ENCODE results near the gene C6orf47. TPM values are rescaled to one million over a fixed set of nuclear protein-coding genes. Genes with fewer than 3 reads are reported as not detected.

The C6orf47 gene
- polyA plus RNA-seq, 1 donor from 2014 or later = 17.2 TPM

DNA sequence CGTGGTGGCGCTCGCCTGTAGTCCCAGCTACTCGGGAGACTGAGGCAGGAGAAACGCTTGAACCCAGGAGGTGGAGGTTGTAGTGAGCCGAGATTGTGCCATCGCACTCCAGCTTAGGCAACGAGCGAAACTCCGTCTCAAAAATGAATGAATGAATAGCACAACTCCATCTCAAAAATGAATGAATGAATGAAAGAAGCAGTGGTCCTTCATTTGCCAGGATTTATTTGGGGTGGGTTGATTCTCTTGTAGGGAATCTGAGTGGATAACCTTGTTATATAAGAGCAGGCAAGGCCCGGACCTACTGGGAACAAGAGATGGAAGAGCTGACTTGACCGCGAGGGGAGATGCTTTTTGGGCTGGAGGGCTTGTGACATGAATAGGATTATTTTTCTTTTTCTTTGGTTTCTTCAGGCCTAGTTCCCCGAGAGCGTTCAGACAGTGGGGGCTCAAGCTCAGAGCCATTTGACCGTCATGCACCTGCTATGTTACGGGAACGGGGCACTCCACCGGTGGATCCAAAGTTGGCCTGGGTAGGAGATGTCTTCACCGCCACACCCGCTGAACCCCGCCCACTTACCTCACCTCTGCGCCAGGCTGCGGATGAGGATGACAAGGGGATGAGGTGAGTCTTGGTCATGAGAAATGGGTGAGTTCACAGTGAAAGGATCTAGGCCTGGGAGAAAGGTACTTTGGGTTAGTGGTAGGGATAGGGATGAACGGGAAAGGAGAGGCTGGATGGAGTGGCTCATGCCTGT, 30.2 kb downstream of the C6orf47 start:
- Histone ChIP-seq H4K20me1 (ENCODE audit: insufficient read depth) (no peaks in the 10 kb centered on the region), H2AFZ (ENCODE audit: low read depth, low read length) (no peak overlapping the region), H3K9ac (ENCODE audit: low read length) (no peak overlapping the region), H3K4me3 (ENCODE audit: low read length) (no peak overlapping the region), H3K36me3 (ENCODE audit: insufficient read depth, low read length) (peaks cover 5% of the 10 kb centered on the region), H3K27ac (ENCODE audit: low read length) (no peak overlapping the region), H3K9me3 (ENCODE audit: low read length) (no peaks in the 10 kb centered on the region), H3K9me2 (ENCODE audit: insufficient read depth, low read length) (no peaks in the 10 kb centered on the region), H3K79me2 (replicated peaks; ENCODE audit: insufficient read depth, low read length) (peaks cover 15% of the 10 kb centered on the region), H3K4me2 (ENCODE audit: low read length) (no peak overlapping the region), H3K27me3 (ENCODE audit: insufficient read depth, low read depth, low read length) (no peaks in the 10 kb centered on the region), H3F3A (ENCODE audit: insufficient read depth, low read length, poor library complexity, severe bottlenecking) (no peaks in the 10 kb centered on the region)
- TF ChIP-seq, protein P1, sequence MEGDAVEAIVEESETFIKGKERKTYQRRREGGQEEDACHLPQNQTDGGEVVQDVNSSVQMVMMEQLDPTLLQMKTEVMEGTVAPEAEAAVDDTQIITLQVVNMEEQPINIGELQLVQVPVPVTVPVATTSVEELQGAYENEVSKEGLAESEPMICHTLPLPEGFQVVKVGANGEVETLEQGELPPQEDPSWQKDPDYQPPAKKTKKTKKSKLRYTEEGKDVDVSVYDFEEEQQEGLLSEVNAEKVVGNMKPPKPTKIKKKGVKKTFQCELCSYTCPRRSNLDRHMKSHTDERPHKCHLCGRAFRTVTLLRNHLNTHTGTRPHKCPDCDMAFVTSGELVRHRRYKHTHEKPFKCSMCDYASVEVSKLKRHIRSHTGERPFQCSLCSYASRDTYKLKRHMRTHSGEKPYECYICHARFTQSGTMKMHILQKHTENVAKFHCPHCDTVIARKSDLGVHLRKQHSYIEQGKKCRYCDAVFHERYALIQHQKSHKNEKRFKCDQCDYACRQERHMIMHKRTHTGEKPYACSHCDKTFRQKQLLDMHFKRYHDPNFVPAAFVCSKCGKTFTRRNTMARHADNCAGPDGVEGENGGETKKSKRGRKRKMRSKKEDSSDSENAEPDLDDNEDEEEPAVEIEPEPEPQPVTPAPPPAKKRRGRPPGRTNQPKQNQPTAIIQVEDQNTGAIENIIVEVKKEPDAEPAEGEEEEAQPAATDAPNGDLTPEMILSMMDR (IDR thresholded peaks at IDR 0.05; ENCODE audit: poor library complexity, severe bottlenecking) = no peak
- TF ChIP-seq SMC3 (conservative IDR thresholded peaks at IDR 0.05; ENCODE audit: poor library complexity) (no peak), TAF1 (IDR thresholded peaks at IDR 0.05; ENCODE audit: low read depth) (no peak), EP300 (conservative IDR thresholded peaks at IDR 0.05; ENCODE audit: poor library complexity, severe bottlenecking) (no peak), MXI1 (conservative IDR thresholded peaks at IDR 0.05; ENCODE audit: poor library complexity, severe bottlenecking) (no peak), RAD21 (conservative IDR thresholded peaks at IDR 0.05) (no peak), EZH2 (IDR thresholded peaks at IDR 0.05; ENCODE audit: borderline replicate concordance, insufficient read depth, low read length, poor library complexity, severe bottlenecking) (no peak)
- TF ChIP-seq, protein P2, sequence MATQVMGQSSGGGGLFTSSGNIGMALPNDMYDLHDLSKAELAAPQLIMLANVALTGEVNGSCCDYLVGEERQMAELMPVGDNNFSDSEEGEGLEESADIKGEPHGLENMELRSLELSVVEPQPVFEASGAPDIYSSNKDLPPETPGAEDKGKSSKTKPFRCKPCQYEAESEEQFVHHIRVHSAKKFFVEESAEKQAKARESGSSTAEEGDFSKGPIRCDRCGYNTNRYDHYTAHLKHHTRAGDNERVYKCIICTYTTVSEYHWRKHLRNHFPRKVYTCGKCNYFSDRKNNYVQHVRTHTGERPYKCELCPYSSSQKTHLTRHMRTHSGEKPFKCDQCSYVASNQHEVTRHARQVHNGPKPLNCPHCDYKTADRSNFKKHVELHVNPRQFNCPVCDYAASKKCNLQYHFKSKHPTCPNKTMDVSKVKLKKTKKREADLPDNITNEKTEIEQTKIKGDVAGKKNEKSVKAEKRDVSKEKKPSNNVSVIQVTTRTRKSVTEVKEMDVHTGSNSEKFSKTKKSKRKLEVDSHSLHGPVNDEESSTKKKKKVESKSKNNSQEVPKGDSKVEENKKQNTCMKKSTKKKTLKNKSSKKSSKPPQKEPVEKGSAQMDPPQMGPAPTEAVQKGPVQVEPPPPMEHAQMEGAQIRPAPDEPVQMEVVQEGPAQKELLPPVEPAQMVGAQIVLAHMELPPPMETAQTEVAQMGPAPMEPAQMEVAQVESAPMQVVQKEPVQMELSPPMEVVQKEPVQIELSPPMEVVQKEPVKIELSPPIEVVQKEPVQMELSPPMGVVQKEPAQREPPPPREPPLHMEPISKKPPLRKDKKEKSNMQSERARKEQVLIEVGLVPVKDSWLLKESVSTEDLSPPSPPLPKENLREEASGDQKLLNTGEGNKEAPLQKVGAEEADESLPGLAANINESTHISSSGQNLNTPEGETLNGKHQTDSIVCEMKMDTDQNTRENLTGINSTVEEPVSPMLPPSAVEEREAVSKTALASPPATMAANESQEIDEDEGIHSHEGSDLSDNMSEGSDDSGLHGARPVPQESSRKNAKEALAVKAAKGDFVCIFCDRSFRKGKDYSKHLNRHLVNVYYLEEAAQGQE (IDR thresholded peaks at IDR 0.05; ENCODE audit: borderline replicate concordance) = no peak

DNA sequence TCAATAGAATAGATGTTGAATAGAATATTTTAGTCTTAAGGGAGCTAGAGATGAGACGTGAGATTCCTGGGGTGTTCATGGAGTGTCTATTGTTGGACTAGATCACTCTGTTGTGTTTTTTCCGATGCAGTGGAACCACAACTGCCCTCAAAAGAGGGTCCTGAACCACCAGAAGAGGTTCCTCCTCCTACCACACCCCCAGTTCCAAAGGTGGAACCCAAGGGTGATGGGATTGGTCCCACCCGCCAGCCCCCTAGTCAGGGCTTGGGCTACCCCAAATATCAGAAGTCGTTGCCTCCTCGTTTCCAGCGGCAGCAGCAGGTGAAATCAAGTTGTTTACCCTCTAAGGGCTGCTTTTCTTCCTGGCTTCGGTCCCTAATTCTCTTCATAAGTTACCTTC, 31.6 kb downstream of the C6orf47 start:
- Histone ChIP-seq H4K20me1 (ENCODE audit: insufficient read depth) (no peaks in the 10 kb centered on the region), H3K79me2 (replicated peaks; ENCODE audit: insufficient read depth, low read length) (peaks cover 19% of the 10 kb centered on the region), H3K27me3 (ENCODE audit: insufficient read depth, low read depth, low read length) (no peaks in the 10 kb centered on the region), H3K9me2 (ENCODE audit: insufficient read depth, low read length) (no peaks in the 10 kb centered on the region), H3K9me3 (ENCODE audit: low read length) (no peaks in the 10 kb centered on the region), H3K36me3 (ENCODE audit: insufficient read depth, low read length) (peaks cover 5% of the 10 kb centered on the region), H3K9ac (ENCODE audit: low read length) (no peak overlapping the region), H3F3A (ENCODE audit: insufficient read depth, low read length, poor library complexity, severe bottlenecking) (no peaks in the 10 kb centered on the region), H2AFZ (ENCODE audit: low read depth, low read length) (no peak overlapping the region), H3K4me2 (ENCODE audit: low read length) (no peak overlapping the region), H3K4me3 (ENCODE audit: low read length) (no peak overlapping the region), H3K27ac (ENCODE audit: low read length) (no peak overlapping the region)
- TF ChIP-seq TAF1 (IDR thresholded peaks at IDR 0.05; ENCODE audit: low read depth) (no peak), RAD21 (conservative IDR thresholded peaks at IDR 0.05) (no peak), EP300 (conservative IDR thresholded peaks at IDR 0.05; ENCODE audit: poor library complexity, severe bottlenecking) (no peak), POLR2AphosphoS5 (IDR thresholded peaks at IDR 0.05) (no peak), SMC3 (conservative IDR thresholded peaks at IDR 0.05; ENCODE audit: poor library complexity) (no peak), MXI1 (conservative IDR thresholded peaks at IDR 0.05; ENCODE audit: poor library complexity, severe bottlenecking) (no peak), EZH2 (IDR thresholded peaks at IDR 0.05; ENCODE audit: borderline replicate concordance, insufficient read depth, low read length, poor library complexity, severe bottlenecking) (no peak)
- TF ChIP-seq, protein P2 (IDR thresholded peaks at IDR 0.05; ENCODE audit: borderline replicate concordance) = no peak
- TF ChIP-seq, protein P1 (IDR thresholded peaks at IDR 0.05; ENCODE audit: poor library complexity, severe bottlenecking) = no peak

Data from neural cell (in vitro differentiated cells).